Measurements from ENCODE around the gene TBC1D16.

Gene TBC1D16

DNA sequence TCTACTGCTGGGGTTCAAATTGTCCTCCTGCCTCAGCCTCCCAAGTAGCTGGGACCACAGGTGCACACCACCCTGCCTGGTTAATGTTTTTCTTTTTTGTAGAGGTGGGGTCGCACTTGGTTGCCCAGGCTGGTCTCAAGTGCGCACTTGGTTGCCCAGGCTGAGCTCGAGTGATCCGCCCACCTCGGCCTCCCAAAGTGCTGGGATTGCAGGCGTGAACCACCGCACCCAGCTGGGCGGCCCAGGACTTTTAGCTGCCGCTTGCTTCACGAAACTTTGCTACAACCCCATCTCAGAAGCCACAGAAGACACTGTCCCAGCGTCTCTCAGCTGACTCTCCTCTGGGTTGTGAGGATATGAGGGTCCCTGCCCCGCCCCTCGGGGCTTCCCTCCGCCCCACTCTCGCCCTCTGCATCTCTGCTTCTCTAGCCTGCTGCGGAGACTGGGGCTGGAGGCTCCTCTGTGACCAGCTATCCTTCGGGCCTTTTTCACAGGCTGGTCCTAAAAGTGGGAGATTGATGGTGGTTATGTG is 147.6 kb downstream of the TBC1D16 start:
- peaks cover 61% of the 10 kb centered on the region for H3K27me3 ChIP-seq (replicated peaks; ENCODE audit: control insufficient read depth, insufficient read depth, low read length)
- no peaks in the 10 kb centered on the region for H3K4me1 ChIP-seq (ENCODE audit: control insufficient read depth, insufficient read depth, low read length)
- H3K36me3 ChIP-seq (ENCODE audit: control insufficient read depth, insufficient read depth, low read length, severe bottlenecking): no peaks in the 10 kb centered on the region
- H3K9me3 ChIP-seq (ENCODE audit: control insufficient read depth, low read length): no peaks in the 10 kb centered on the region
- no peak overlapping the region for H3K4me3 ChIP-seq (ENCODE audit: low read length)
- H3K9ac ChIP-seq (ENCODE audit: low read length): no peak overlapping the region
- DNase-seq (ENCODE audit: low read depth): no peak

DNA sequence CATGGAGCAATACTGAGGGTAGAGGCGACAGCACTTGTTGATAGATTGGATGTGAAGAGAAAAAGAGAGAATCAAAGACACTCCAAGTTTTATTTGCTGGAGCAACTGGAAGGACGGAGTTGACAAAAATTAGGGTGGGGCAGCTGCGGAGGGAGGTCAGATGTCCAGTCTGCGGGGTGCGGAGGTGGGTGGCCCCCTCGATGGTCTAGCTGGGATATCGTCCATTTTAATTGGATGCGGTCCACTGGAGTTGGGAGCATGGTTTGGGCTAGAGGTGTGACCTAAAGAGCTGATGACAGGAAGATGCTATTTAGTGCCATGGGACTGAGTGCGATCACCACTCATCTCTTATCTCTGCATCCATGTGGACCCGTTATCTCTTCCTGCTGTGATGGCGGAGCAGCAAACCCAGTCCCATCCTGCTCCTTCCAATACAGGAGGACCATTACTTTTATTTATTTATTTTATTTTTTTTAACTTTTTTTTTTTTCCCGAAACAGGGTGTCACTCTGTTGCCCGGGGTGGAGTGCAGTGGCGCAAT is 148.2 kb downstream of the TBC1D16 start:
- no peaks in the 10 kb centered on the region for H3K4me1 ChIP-seq (ENCODE audit: control insufficient read depth, insufficient read depth, low read length)
- no peak overlapping the region for H3K4me3 ChIP-seq (ENCODE audit: low read length)
- no peak overlapping the region for H3K9ac ChIP-seq (ENCODE audit: low read length)
- H3K27me3 ChIP-seq (replicated peaks; ENCODE audit: control insufficient read depth, insufficient read depth, low read length): peaks cover 59% of the 10 kb centered on the region
- no peaks in the 10 kb centered on the region for H3K9me3 ChIP-seq (ENCODE audit: control insufficient read depth, low read length)
- H3K36me3 ChIP-seq (ENCODE audit: control insufficient read depth, insufficient read depth, low read length, severe bottlenecking): no peaks in the 10 kb centered on the region
- no peak for DNase-seq (ENCODE audit: low read depth)

DNA sequence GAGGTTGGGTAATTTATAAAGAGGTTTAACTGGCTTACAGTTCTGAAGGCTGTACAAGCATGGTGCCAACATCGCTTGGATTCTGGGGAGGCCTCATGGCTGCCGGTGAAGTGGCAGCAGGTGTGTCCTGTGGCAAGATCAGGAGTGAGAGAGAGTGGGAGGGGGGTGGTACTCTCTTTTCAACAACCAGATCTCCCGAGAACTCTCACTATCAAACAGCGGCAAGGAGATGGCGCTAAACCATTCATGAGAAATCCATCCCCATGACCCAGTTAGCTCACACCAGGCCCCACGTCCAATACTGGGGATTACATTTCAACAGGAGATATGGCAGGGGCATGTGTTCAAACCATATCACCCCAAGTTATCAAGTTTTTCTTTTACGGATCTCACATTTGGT is 152.5 kb downstream of the TBC1D16 start:
- Histone ChIP-seq H3K27me3 (replicated peaks; ENCODE audit: control insufficient read depth, insufficient read depth, low read length) (peaks cover 27% of the 10 kb centered on the region), H3K4me3 (ENCODE audit: low read length) (no peak overlapping the region), H3K4me1 (ENCODE audit: control insufficient read depth, insufficient read depth, low read length) (no peaks in the 10 kb centered on the region), H3K36me3 (ENCODE audit: control insufficient read depth, insufficient read depth, low read length, severe bottlenecking) (no peaks in the 10 kb centered on the region), H3K9me3 (ENCODE audit: control insufficient read depth, low read length) (no peaks in the 10 kb centered on the region), H3K9ac (ENCODE audit: low read length) (no peak overlapping the region)
- DNase-seq (ENCODE audit: low read depth): no peak
